Inferior parietal cortex (tissue), 1 donor: ENCODE data around the gene PRELID1.
A peak's percentile ranks its signal among the peaks of the same experiment; 100 is the strongest.
"Not testable (repeated sequence)": the region's sequence is repeated elsewhere in the genome, so short reads cannot be mapped to it uniquely, and the experiment has no call there.

Experiments
- DNase-seq: peaks from one replicate; pipeline ENCODE4 v3.0.0-alpha.2; 2016; ENCODE audit errors: extremely low spot score

The PRELID1 gene

DNA sequence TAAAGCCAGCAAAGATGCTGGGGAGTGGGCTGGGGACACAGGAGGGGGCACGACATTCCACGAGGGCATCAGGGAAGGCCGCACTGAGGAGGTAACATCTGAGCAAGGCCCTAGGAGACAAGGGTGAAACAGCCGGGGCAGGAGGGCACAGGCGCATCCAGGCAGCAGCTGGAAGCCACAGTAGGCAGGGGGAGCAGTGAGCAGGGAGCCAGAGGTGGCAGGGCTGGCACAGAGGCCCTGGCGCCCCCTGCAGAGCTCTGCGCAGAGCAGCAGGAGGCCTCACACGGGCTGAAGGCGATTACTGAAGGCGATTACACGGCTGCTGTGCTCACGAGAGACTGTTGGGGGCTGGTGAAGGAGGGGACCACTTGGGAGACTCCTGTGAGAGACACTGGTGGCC, 32.5 kb downstream of the PRELID1 start:
- no peak for DNase-seq

DNA sequence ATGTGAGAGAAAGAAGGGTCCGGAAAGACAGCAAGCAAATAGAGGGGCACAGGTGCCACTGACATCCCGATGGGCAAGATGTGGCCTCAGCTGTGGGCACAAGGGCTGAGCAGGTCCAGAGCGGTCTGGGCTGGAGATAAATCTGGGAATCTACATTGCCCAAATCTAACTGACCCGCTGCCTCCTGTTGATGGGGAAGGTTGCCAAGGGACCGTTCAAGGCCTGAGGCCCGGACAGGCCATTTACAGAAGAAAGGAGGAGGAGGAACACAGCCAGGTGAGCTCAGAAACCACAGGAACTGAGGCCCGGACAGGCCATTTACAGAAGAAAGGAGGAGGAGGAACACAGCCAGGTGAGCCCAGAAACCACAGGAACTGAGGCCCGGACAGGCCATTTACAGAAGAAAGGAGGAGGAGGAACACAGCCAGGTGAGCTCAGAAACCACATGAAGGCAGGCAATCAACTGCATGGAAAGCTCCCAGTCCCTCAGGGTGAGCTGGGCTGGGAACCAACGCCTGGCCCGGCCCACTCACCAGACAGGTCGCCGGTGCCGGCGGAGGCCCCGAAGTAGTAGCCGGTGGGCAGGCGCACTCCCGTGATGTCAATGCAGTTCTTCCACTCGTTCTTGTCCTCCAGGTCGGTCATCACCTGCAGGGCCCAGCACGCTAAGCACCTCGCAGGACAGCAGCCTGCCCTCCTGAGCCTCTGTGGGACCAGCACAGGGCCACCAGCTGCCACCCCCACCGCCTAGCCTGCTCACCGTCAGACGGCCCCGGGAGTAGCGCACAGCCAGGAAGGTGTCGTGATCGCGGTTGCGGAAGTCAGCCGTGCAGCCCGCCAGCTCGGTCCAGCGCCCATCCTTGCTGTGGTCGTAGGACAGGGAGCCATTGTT, 33.2 kb downstream of the PRELID1 start:
- no peak for DNase-seq

DNA sequence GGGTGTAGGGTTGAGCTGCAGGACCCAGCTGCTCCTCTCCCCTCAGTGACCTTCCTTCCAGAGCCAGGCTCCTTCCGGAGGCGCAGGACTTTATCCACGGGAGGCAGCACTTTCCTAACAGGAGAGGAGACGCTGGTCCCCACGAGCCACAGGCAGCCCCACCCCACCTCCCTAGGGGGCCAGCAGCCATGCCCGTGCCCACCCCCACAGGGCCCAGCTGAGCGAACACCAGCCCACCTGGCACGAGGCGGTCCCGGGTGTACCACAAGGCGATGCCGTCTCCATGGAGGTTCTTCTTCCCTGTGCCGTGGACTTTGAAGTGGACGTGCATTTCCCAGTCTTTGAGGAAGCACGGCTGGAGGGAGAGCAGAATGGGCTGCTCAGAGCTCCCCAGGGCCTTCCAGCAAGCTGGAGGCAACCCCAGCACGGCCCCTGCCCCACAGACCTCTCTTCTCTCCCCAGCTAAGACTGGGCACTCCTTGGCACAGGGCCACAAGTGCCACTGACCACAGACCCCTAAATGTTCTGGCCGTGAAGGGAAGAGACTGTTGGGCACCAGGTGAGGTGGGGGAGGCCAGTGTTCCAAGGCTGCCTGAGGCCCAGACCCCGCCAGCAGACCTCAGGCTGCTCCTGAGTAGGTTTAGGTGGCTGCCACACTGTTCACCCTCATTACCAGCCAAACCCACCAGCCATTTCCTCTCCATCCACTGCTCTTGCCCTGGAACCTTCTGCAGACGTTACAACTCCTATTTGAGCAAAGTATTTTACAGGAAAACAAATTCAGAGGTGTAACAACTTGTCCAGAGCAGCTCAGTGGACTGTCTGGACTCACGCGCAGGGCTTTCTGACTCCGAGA, 34.9 kb downstream of the PRELID1 start:
- no peak for DNase-seq

GRCh38 chr5:177339107-177339638, 35.6 kb downstream of the PRELID1 start:
- DNase-seq, result no peak

DNA sequence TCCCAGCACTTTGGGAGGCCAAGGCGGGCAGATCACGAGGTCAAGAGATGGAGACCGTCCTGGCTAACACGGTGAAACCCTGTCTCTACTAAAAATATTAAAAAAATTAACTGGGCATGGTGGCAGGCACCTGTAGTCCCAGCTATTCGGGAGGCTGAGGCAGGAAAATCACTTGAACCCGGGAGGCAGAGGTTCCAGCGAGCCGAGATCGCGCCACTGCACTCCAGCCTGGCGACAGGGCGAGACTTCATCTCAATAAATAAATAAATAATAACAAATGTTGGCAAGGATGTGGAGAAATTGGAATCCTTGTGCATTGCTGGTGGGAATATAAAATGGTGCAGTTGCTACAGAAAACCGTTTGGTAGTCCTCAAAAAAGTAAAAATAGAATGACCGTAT, 39.4 kb downstream of the PRELID1 start:
- not testable (repeated sequence) for DNase-seq

- no peak for DNase-seq
These were observed 40.2 kb downstream of the PRELID1 start for GRCh38 chr5:177343777-177344176.

DNA sequence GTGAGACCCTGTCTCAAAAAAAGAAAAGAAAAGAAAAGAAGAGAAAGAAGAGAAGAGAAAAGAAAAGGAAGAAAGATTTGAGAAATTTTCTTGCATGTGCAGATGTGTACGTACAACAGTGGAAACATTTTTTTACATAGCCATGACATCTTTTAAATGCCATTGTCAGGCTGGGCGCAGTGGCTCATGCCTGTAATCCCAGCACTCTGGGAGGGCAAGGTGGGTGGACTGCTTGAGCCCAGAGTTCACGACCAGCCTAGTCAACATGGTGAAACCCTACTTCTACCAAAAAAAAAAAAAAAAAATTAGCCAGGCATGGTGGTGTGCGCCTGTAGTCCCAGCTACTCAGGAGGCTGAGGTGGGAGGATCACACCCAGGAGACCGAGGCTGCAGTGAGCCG, 41.3 kb downstream of the PRELID1 start:
- DNase-seq, result no peak

DNA sequence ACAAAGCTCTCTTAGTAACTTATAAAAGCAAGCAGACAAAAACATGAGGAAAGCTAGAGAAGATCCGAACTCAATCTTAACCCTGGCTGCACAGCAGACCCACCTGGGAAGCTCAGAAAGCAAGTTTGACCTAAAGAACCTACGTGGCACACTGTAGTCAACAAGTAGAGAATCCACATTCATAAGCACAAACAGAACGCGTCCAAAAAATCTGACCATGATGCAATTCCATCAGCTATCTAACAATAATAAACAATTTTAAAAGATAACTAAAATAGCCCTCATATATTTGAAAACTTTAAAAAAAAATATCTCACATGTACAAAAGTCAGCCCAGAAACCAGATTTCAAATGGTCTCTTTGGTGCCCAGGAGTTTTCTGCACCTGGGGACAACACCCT, 43.2 kb downstream of the PRELID1 start:
- DNase-seq, result no peak

- no peak for DNase-seq
These were observed 44.1 kb downstream of the PRELID1 start for GRCh38 chr5:177347699-177348098.

DNA sequence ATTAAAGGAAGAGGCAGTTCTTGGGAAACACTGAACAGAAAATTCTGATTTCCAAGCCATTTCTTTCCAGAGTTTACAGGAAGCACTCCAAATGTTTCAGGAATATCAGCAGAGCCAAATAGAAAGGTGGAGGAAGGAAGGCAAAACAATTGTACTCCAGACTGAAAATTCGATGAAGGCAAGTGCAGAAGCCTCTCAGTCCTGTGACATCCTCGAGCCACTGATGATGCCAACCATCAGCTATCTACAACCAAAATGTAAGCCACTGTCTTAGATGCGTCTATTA, 45.7 kb downstream of the PRELID1 start:
- no peak for DNase-seq

GRCh38 chr5:177349762-177350161, 46.2 kb downstream of the PRELID1 start:
- DNase-seq, result no peak

- DNase-seq, result no peak
These were observed 47.3 kb downstream of the PRELID1 start for GRCh38 chr5:177350776-177351391.

- DNase-seq, result peak; percentile 99
These were observed 48.1 kb downstream of the PRELID1 start, which contains the start of gene LMAN2 for GRCh38 chr5:177351392-177352329. Gene LMAN2 (minus strand): TSS chr5:177351668. CDS start chr5:177351647, 21 bp downstream.

DNA sequence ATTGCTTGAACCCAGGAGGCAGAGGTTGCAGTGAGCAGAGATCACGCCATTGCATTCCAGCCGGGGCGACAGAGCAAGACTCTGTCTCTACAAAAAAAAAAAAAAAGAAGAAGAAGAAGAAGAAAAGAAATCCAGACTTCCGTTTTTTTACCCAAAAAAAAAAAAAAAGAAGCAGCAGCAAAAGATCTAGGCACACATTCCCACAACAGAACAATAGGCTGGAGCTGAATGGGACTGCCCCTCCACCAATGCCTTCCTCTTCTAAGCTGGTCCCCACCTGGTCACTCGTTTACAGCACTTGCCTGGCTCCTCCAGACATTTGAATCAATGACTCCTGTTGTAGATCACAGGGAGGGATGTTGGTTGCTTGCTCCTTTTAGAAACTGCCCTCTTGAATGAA, 49.5 kb downstream of the PRELID1 start:
- DNase-seq, result no peak

GRCh38 chr5:177354256-177354655, 50.7 kb downstream of the PRELID1 start:
- no peak for DNase-seq

GRCh38 chr5:177354711-177355110, 51.1 kb downstream of the PRELID1 start:
- DNase-seq, result no peak

DNA sequence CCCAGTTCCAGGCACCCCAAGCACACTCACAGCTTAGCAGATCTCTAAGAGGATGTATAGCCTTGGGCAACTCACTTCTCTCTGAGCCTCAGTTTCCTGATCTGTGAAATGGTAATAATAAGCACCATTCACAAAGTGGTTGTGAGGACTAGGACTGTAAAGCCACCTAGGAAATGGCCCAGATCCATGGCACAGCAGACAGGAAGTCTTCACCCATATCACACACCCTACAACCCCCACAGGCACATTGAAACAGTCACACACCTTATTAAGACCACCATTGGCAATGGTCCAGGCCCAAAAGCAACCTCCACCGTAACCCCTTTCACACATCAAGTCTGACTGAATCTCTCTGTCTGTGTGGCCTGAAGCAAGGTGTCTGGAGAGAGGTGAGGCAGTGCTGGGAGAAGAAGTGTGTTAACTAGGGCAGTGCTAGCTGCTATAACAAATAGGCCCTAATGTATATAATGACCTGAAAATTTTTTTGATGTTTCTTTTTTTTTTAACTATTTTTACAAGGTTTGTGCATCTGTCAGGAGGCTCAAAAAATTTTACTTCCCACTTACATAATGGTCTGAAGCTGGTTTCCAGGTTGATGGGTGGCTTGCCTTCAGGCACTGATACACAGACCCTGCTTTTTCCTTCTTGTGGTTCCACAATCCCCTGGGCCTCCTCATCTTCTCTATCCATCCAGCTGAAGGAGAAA, 51.7 kb downstream of the PRELID1 start:
- DNase-seq, result no peak

DNA sequence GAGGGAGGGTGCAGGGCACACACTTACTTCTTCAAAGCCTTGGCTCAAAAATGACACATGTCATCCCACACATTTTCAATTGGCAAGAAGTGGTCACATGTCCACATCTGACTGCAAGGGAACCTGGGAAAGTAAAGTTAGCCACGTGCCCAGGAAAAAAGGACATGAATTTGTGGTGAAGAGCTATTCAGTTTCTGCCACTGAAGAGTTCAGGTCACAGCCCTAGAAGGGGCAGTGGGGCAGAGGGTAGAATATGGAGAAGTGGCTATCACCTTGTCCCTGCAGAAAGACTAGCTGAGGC, 52.2 kb downstream of the PRELID1 start:
- no peak for DNase-seq
